ENCODE measurements around the gene TCEANC.

TCEANC gene, protein sequence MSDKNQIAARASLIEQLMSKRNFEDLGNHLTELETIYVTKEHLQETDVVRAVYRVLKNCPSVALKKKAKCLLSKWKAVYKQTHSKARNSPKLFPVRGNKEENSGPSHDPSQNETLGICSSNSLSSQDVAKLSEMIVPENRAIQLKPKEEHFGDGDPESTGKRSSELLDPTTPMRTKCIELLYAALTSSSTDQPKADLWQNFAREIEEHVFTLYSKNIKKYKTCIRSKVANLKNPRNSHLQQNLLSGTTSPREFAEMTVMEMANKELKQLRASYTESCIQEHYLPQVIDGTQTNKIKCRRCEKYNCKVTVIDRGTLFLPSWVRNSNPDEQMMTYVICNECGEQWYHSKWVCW

GRCh38 chrX:13652850-13653693 lies at the start of gene TCEANC:
TSS of gene TCEANC (plus strand) at chrX:13653141. CDS start at chrX:13662509, 9,368 bp downstream.
- Histone ChIP-seq H3K27ac (peak within 1 kb of the TSS; percentile 89 to 98), H3K4me3 (peak within 1 kb of the TSS; percentile 89)
- peak; percentile 99 for DNase-seq (ENCODE audit: low spot score)
- TF ChIP-seq, protein P1, sequence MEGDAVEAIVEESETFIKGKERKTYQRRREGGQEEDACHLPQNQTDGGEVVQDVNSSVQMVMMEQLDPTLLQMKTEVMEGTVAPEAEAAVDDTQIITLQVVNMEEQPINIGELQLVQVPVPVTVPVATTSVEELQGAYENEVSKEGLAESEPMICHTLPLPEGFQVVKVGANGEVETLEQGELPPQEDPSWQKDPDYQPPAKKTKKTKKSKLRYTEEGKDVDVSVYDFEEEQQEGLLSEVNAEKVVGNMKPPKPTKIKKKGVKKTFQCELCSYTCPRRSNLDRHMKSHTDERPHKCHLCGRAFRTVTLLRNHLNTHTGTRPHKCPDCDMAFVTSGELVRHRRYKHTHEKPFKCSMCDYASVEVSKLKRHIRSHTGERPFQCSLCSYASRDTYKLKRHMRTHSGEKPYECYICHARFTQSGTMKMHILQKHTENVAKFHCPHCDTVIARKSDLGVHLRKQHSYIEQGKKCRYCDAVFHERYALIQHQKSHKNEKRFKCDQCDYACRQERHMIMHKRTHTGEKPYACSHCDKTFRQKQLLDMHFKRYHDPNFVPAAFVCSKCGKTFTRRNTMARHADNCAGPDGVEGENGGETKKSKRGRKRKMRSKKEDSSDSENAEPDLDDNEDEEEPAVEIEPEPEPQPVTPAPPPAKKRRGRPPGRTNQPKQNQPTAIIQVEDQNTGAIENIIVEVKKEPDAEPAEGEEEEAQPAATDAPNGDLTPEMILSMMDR (IDR thresholded peaks at IDR 0.05), result no peak

GRCh38 chrX:13605611-13606010 lies 47.3 kb upstream of the TCEANC start:
- TF ChIP-seq, protein P1 (IDR thresholded peaks at IDR 0.05), result no peak
- H3K4me3 ChIP-seq, result no peak overlapping the region

GRCh38 chrX:13607331-13607995 lies 45.5 kb upstream of the TCEANC start:
- Histone ChIP-seq H3K4me3 (no peak overlapping the region), H3K27ac (no peak overlapping the region)
- no peak for DNase-seq (ENCODE audit: low spot score)
- TF ChIP-seq, protein P1 (IDR thresholded peaks at IDR 0.05), result no peak

More at GRCh38 chrX:13605611-13606010, 47.3 kb upstream of the TCEANC start:
- DNase-seq (ENCODE audit: low spot score), result no peak
- H3K27ac ChIP-seq, result no peak overlapping the region

- TF ChIP-seq, protein P1 (IDR thresholded peaks at IDR 0.05), result no peak
- DNase-seq (ENCODE audit: low spot score), result no peak
- Histone ChIP-seq H3K4me3 (no peak overlapping the region), H3K27ac (no peak overlapping the region)
Observed at GRCh38 chrX:13607996-13608365, 45.0 kb upstream of the TCEANC start.

- TF ChIP-seq, protein P1 (IDR thresholded peaks at IDR 0.05), result no peak
- Histone ChIP-seq H3K27ac (no peak overlapping the region), H3K4me3 (no peak overlapping the region)
- DNase-seq (ENCODE audit: low spot score), result no peak
Observed at GRCh38 chrX:13614154-13614553, 38.8 kb upstream of the TCEANC start.

DNA sequence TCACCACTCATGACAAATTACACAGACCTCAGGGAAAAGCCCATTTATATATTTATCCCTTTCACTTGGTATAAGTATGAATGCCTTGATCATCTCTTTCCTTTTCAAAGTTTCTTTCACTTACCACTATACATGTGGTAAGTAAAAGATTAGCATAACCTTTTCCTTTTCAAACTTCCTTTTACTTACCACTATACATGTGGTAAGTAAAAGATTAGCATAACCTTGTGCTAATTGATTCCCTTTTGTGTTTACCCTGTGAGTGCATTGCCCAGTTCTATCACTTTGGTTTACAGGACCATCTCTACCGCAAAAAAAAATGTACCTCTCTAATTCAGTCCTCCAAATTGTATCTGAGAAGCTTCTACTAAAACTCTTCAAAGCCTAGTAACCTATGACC lies 32.7 kb upstream of the TCEANC start:
- TF ChIP-seq, protein P1 (IDR thresholded peaks at IDR 0.05), result no peak
- no peak overlapping the region for H3K4me3 ChIP-seq
- no peak for DNase-seq (ENCODE audit: low spot score)
- H3K27ac ChIP-seq, result no peak overlapping the region

Measured in coronary artery (tissue), 2 donors.